Activated CD8-positive, alpha-beta memory T cell treated with anti-CD3 and anti-CD28 coated beads, Interleukin-2, amount 50 U/mL, for 24 hours (primary cell): Measurements from ENCODE around the gene GIN1.
"Not testable (repeated sequence)": the region's sequence is repeated elsewhere in the genome, so short reads cannot be mapped to it uniquely, and the experiment has no call there.

ENCODE experiments used
- DNase-seq: peaks from one replicate; pipeline ENCODE4 v3.0.0-alpha.2; 2020; ENCODE audit errors: extremely low read depth

The GIN1 gene

GRCh38 chr5:103110403-103110802 is 9.5 kb downstream of the GIN1 start:
- no peak for DNase-seq

GRCh38 chr5:103109277-103109676 is 10.7 kb downstream of the GIN1 start:
- DNase-seq = no peak

GRCh38 chr5:103108086-103108485 is 11.9 kb downstream of the GIN1 start:
- DNase-seq = no peak

GRCh38 chr5:103102234-103102633 is 17.7 kb downstream of the GIN1 start:
- DNase-seq = no peak

GRCh38 chr5:103101079-103101750 is 18.7 kb downstream of the GIN1 start:
- no peak for DNase-seq

GRCh38 chr5:103098993-103099392 is 20.9 kb downstream of the GIN1 start:
- DNase-seq = no peak

GRCh38 chr5:103094737-103095136 is 25.2 kb downstream of the GIN1 start:
- no peak for DNase-seq

- DNase-seq = no peak
Measured at GRCh38 chr5:103093727-103094126, 26.2 kb downstream of the GIN1 start.

- no peak for DNase-seq
Measured at GRCh38 chr5:103092676-103093075, 27.3 kb downstream of the GIN1 start.

GRCh38 chr5:103090791-103091190 is 29.1 kb downstream of the GIN1 start:
- no peak for DNase-seq

GRCh38 chr5:103089272-103089671 is 30.7 kb downstream of the GIN1 start:
- DNase-seq = no peak

GRCh38 chr5:103086547-103086946 is 33.4 kb downstream of the GIN1 start:
- DNase-seq = no peak

GRCh38 chr5:103079796-103080195 is 40.1 kb downstream of the GIN1 start:
- no peak for DNase-seq

GRCh38 chr5:103075442-103075841 is 44.5 kb downstream of the GIN1 start:
- DNase-seq = no peak

- DNase-seq = not testable (repeated sequence)
Measured at GRCh38 chr5:103073500-103073899, 46.4 kb downstream of the GIN1 start.

GRCh38 chr5:103066326-103066725 is 53.6 kb downstream of the GIN1 start:
- DNase-seq = no peak

- no peak for DNase-seq
Measured at GRCh38 chr5:103060424-103060954, 59.4 kb downstream of the GIN1 start.

GRCh38 chr5:103059525-103059924 is 60.4 kb downstream of the GIN1 start:
- no peak for DNase-seq

- no peak for DNase-seq
Measured at GRCh38 chr5:103057208-103058130, 62.5 kb downstream of the GIN1 start.

- not testable (repeated sequence) for DNase-seq
Measured at GRCh38 chr5:103046706-103047105, 73.2 kb downstream of the GIN1 start.

- DNase-seq = no peak
Measured at GRCh38 chr5:103041071-103041676, 78.8 kb downstream of the GIN1 start.

GRCh38 chr5:103037673-103038455 is 82.1 kb downstream of the GIN1 start:
- no peak for DNase-seq
